CMK (cell line): ENCODE measurements around the gene DIABLO.
"Not testable (repeated sequence)": the region's sequence is repeated elsewhere in the genome, so short reads cannot be mapped to it uniquely, and the experiment has no call there.

Experiments
- DNase-seq: peaks from one replicate; pipeline ENCODE4 v3.0.0-alpha.2; 2010; ENCODE audit warnings: low read depth

The DIABLO gene

DNA sequence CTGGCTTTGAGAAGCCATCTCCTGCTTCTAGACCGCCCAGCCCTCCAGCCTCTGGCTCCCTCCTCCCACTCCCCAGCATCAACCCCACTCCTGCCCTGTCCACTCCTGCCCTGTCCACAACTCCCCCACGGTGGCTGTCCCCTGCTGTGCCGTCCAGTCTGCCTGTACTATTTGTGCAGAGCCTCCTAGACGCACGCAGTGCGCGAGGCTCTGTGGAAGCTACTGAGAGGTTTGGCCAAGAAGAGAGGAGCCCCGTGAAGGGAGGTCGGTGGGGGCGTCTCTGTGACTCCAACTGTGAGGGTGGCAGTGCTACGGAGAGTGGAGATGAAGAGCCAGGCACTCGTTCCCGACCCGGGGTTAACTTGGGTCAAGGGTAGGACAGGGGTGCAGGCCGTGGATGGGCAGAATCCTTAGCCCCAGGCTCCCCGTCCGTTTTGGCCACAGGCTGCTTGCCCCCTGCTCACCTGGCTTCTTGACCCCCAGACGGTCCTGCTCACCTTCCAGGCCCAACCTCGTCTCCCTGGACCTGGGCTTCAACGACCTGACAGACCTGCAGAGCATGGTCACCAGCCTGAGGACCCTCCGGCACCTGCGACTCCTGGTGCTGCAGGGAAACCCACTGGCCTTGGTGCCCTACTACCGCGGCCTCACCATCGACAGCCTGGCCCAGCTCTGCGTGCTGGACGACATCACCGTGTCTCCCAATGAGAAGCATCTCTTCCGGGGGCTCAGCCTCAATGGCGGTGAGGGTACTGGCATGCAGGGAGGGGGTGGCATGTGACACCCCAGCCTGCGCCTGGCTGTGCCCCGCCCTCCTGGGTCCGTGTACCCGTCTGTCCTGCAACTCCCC is 36.0 kb downstream of the DIABLO start:
- no peak for DNase-seq

DNA sequence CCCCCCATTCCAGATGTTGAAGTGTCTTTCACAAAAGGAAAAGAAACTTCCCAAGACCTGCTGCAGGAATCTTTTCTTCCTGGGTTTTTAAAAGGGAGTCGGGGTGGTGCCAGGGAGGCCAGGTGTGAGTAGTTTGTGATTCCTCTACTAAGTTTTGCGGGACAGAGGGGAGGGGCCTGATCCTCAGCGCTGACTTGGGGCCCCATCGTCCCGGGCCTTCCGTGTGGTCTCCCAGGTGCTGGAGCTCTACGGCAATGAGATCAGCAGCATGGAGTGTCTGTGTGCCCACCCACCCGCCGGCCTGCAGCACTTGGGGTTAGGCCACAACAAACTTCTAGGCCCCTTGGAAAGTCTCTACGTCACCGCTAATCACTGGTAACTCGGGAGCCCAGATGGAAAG is 38.4 kb downstream of the DIABLO start:
- no peak for DNase-seq

DNA sequence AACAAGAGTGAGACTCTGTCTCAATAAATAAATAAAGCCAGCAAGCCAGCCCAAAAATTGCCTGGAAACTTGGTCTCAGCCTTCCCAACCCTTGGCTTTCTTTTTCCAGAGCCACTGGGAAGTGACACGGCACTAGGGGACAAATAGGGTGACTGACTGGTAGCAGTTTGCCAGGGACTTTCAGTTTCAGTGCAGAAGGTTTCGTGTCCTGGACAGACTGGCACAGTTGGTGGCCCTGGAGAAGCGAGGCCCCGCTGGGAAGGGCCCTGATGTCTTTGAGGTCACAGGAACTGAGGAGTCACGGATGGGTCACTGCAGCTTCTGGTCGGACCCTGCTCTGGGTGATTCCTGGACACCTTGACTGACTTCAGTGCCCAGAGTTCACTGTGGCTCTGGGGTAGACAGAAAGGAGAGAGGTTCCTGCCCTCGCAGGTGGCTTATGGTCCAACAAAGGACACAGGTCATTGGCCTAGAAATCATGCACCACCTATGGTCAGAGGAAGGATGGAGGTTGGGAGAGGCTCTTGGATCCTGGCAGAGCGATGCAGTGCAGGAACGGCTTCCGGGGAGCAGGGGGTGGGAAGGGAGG is 40.3 kb downstream of the DIABLO start:
- no peak for DNase-seq

DNA sequence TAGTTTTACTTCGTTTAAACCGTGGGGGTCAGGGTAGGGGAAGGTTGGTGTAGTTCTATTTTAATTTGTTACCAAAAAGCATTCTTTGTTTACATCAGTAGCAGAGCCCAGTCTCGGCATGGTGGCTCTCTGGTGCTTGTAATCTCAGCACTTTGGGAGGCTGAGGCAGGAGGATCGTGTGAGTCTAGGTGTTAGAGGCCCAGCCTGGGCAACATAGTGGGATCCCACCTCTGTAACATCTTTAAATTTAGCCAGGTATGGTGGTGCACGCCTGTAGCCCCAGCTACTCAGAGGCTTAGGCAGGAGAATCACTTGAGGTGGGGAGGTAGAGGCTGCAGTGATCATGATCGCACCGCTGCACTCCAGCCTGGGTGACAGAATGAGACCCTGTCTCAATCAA is 40.8 kb downstream of the DIABLO start:
- DNase-seq: no peak

DNA sequence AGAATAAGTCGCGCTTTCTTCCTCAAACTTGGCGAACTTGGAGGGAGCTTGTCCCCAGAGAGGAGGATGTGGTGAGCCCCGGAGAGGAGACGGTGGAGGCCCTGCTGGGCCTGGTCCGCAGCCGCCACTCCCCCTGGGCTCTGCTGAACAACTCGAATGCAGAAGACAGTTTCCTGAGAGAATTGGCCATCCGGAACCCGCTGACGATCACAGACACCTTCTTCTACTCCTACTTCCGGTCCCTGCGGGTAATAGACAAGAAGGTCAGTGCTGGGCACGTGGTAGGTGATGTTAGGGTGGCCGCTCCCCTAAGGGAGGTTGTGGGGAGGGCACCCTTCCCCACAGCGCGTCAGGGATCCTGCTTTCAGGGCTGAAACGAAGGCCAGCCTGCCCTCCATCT is 41.3 kb downstream of the DIABLO start:
- peak; percentile 78 for DNase-seq

DNA sequence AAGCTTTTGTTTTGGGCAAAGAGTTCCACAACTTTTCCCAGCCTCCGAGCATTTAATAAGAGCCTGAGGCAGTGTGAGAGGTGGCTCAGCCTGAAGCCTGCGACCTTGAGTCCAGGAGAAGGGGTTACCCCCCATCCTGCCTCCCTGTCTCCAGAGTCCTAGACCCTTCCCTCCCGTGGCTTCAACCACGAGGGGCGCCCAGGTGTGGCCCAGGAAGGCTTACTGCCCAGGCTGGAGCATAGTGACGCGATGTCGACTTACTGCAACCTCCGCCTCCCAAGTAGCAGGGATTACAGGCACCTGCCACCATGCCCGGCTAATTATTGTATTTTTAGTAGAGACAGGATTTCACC is 42.3 kb downstream of the DIABLO start:
- no peak for DNase-seq

DNA sequence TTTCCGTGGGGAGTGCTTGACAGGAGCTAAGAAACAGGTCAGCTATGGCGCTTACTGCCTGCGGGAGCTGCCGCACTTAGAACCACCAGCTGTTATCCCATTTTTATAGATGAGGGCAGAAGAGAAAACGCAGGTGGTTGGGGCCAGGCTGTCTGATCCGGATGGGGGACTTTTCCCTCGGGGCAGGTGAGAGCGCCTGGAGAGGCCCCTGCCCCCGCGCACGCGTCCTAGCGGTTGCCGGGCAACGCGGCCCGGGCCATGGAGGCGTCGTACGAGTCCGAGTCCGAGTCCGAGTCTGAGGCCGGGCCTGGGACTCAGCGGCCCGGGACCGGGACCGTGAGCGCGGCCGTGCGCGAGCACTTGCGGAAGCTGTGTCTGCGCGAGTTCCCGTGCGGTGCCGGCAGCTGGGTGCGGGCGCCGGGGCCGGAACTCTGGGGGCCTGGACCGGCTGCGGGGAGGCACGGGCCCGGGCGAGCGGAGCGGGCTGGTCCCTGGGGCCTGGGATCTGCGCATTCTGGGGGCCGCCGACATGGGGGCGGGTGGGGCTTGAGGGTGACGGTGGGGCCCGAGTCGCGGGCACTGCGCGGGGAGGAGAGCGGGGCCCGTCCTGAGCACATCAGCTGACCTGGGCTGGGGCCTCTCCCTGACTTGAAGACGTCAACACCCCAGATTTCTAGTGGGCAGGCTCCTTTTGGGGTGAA is 42.8 kb downstream of the DIABLO start, which contains the start of gene LRRC43:
TSS of gene LRRC43 (plus strand) at position 237 of the 701 bp plus-strand sequence. CDS start at position 259, 22 bp downstream.
- peak; percentile 25 for DNase-seq

DNA sequence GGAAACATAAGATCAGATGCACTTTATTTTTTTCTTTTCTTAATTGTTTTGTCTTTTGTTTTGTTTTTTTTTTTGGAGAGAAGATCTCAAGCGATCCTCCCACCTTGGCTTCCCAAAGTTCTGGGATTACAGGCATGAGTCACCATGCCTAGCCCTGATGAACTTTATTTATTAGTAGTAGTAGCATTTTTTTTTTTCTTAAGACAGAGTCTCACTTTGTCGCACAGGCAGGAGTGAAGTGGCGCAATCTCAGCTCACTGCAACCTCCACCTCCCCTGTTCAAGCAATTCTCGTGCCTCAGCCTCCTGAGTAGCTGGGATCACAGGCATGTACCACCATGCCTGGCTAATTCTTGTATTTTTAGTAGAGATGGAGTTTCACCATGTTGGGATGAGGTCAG is 49.4 kb downstream of the DIABLO start:
- DNase-seq: not testable (repeated sequence)

DNA sequence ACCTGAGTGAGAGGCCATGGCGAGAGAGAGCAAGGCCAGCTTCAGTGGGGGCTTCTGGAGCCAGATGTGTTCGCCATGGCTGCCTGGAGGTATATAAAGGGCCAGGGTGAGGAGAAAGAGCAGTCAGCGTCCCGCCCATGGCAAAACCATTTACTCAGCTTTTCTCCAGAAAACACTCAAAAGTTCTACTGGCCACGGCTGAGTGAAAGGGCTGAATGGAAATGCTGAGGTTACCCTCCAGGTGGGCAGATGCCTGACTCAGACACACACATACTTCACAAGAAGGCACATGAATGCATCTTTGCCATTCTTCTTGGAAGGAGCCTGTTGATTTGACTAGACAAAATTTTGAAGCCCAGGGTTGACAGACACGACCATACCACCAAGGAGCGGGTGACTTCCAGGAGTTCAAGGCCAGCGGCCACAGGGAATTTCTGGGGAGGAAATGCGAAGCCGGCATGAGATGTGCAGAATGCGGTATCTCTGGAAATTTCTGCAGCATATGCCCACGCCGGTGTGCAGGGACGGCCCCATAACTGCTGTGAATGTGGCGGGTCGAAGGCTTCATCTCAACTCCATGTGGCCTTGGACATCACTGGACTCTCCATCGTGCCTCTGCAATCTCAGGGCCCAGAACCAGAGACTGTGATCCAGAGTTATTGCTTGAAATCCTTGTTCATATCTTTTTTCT is 51.6 kb downstream of the DIABLO start, which contains the start of gene IL31:
TSS of gene IL31 (minus strand) at position 67 of the 691 bp plus-strand sequence. CDS start at position 18, 49 bp downstream.
- DNase-seq: no peak

DNA sequence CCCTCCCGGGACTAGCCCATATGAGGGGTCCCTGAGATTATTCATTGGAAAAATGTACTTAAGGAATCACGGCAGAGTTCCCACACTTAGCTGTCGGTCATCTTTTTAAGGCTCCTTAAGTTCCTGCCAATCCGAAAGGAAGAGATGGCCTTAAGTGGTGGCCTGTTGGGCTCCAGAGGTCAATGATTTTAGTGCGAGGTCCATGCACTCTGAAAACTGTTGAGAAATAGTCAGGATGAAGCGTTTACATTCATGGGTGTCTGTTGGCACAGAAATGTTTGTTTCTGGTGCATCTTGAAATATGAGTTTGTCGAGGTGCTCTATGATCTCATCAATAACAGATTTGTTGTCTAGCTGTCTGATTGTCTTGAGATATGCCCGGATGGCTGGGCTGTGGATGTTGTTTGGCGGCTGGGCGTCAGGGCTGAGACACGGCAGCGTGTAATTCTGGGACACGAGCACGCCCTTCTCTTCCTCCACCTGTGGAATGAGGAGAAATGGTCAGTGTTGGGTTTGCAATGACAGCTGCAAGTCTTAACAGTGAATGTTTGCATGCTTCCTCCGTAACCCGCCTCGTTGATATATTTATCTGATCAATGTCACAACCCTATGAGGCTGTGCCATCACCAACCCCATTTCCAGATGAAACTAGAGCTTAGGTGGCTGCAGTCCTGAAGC is 53.5 kb downstream of the DIABLO start:
- no peak for DNase-seq

DNA sequence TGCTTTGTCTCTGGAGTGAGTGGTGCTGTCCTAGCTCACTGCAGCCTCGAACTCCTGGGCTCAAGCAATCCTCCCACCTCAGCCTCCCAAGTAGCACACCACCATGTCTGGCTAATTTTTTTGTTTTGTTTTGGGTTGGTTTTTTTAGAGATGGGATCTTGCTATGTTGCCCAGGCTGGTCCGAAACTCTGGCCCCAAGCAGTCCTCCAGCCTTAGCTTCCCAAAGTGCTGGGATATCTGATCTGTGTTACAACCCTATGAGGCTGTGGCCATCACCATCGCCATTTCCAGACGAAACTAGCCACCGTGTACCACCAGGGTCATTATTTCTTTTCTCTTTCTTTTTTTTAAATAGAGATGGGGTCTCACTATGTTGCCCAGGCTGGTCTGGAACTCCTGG is 54.5 kb downstream of the DIABLO start:
- DNase-seq: no peak

DNA sequence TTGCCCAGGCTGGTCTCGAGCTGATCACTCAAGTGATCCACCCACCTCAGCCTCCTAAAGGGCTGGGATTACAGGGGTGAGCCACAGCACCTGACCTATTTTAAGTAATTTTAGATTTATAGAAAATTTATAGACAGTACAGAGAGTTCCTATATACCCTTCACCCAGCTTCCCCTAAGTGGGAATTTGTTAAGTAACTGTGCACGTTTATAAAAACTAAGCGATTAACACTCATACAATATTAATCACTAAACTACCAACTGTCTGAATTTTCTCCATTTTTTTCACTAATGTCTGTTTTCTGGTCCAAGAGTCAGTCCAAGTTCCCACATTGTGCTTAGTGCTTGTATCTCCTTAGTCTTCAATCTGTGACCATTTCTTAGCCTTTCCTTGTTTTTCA is 57.4 kb downstream of the DIABLO start:
- no peak for DNase-seq

DNA sequence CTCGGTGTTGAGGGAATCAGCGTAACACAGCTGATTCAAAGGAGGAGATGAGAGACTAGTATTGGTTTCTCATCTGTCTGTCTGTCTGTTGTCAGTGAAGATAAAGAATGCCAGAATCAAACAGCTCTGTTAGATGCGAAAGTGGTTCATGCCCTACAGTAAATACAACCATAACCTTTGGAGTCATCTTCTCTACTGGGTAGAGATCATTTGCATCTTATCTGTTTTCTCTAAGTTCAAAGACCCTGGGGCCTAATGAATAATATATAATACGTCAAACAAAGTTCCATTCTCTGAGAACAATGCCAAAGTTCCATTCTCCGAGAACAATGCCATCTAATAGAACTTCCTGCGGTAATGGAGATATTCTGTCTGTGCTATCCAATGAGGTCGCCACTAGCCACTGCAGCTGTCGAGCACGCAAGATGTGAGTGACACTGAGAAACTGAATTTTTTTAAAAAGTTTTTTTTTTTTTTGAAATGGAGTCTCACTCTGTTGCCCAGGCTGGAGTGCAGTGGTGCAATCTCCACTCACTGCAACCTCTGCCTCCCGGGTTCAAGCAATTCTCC is 58.4 kb downstream of the DIABLO start:
- DNase-seq: no peak

DNA sequence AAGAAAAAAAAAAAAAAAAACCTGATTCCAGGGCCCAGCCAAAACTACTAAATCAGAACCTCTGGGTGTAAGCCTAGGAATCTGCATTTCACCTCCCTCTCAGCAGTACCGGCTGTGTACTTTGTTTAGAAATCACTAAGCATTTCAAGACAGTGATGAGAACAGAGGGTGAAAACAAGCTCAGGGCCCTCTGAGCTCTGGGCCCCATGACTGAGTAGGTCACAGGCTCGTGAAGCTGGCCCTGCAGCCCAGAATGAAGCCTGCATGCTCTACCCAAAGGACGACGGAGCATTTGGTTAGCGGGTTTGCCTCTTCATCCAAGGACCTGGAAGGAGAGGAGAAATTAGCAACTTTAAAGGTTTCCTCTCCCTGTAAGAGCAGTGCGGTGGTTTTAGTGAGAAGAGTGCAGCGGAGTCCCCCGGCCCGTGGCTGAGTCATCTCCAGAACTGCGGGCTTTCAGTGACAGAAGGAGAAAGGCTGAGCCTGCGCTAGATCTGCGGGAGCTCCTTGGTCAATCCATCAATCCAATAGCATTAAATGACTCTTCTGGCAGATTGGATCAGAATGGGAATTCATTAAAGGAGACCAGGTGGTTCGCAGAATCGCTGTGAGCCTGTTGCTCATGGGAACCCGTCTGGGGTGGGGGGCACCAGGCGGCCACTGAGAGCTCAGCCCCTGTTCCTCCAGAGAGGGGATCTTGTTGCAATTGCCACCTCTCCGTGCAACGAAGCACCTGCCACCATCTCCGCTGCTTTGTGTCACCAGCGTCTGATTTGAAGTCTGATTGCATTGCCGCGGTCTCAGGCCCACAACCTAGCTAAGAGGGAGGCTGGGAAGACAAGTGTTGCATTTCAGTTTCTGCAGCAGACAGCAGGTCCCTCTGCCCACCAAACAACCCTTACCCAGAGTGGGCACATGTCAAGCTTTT is 59.2 kb downstream of the DIABLO start:
- DNase-seq: no peak

DNA sequence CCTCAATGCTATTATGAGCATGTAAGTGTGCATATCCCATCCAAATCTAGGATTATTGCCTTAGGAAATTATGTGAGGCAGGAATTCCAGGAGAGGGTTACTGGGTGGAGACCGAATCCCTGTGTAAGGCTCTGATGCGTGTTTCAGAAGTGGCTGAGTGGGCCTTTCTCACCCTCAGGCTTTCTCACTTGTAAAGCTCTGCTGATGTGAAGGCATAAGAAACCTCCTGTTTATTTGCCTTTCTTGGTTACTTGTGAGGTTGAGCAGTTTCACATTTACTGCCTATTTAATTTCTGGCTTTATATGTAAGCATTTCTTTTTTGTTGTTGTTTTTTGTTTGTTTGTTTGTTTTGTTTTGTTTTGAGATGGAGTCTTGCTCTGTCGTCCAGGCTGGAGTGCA is 62.9 kb downstream of the DIABLO start:
- no peak for DNase-seq

DNA sequence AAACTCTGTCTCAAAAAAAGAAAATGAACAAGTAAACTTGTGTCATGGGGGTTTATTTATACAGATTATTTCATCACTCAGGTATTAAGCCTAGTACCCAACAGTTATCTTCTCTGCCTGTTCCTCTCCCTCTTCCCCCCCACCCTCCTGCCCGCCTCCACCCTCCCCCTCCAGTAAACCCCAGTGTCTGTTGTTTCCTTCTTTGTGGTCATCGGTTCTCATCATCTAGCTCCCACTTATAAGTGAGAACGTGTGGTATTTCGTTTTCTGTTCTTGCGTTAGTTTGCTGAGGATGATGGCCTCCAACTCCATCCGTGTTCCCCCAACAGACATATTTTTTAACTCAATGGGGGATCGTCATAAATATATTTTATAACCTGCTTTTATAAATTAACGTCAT is 64.2 kb downstream of the DIABLO start:
- no peak for DNase-seq

DNA sequence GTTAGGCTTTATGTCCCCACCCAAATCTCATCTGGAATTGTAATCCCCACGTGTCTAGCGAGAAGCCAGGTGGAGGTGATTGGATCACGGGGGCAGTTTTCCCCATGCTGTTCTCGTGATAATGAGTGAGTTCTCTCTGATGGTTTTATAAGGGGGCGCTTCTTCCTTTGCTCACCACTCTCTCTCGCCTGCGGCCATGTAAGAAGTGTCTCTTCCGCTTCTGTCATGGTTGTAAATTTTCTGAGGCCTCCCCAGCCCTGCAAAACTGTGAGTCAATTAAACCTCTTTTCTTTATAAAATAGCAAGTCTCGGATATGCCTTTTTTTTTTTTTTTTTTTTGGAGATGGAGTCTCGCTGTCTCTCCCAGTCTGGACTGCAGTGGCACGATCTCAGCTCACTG is 65.1 kb downstream of the DIABLO start:
- no peak for DNase-seq

DNA sequence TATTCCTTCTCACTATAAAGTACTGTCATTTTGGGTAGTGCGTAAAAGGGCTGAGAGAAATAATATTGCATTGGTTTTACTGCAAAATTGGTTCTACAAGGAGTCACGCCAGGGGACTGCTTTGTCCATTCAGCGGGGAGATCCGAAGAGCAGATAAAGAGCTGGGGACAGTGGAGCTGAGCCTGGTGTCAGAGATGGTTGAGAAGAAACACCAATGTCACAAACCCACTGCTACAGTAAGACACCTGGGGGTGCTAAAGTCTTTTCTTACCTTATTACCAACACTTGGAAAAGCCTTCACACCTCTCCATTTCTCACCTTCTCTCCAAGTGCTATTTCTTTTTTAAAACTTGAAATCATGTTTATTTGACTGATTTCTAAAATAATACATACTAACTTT is 66.0 kb downstream of the DIABLO start:
- DNase-seq: no peak

DNA sequence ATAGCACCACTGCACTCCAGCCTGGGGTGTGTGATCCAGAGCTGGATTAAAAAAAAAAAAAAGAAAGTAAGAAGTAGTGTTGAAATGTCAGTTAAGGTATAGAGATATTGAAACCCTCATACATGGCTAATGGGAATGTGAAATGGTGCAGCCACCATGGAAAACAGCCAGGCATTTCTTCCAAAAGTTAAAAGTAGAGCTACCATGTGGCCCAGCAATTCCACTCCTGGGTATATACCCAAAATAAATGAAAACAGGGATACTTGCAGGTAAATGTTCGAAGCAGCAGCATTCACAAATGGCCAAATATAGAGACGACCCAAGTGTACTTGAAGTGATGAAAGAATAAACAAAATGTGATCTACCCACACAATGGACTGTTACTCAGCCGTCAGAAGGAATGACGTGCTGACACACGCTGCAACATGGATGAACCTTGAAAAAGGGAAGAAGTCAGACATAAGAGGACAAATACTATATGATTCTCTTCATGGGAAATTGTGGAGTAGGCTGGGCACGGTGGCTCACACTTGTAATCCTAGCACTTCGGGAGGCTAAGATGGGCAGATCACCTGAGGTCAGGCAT is 67.1 kb downstream of the DIABLO start:
- DNase-seq: no peak
